Neural crest cell (in vitro differentiated cells): ENCODE measurements around the gene TCF20. TPM values are rescaled to one million over a fixed set of nuclear protein-coding genes. Genes with fewer than 3 reads are reported as not detected.

Experiments
- DNase-seq: peaks from one replicate; pipeline ENCODE4 v3.0.0; 2021; ENCODE audit warnings: low read depth, mixed read lengths, low spot score
- H3K27ac Mint-ChIP-seq: one replicate; pipeline ENCODE4 v1.8.0; 2021; ENCODE audit warnings: mild to moderate bottlenecking, mixed read lengths; ENCODE audit not compliant: unreplicated experiment
- H3K27me3 Mint-ChIP-seq: 2 replicates; pipeline ENCODE4 v1.8.0; 2021; ENCODE audit warnings: low read depth, mild to moderate bottlenecking, mixed read lengths
- H3K36me3 Mint-ChIP-seq: 2 replicates; pipeline ENCODE4 v1.8.0; 2021; ENCODE audit warnings: low read depth, mild to moderate bottlenecking, mixed read lengths
- H3K4me1 Mint-ChIP-seq: 2 replicates; pipeline ENCODE4 v1.8.0; 2021; ENCODE audit warnings: mixed read lengths
- H3K4me3 Mint-ChIP-seq: one replicate; pipeline ENCODE4 v1.8.0; 2021; ENCODE audit warnings: mild to moderate bottlenecking, mixed read lengths
- H3K9me3 Mint-ChIP-seq: 2 replicates; pipeline ENCODE4 v1.8.0; 2021; ENCODE audit warnings: mixed read lengths
- total RNA-seq: library from RNA; stranded (reverse); gene quantifications from 2 replicates; pipeline ENCODE4 v1.2.1, GENCODE V29; 2021
- TF ChIP-seq, protein P1 (sequence below): fragments of 200-600 bp; sonication (generic); conservative IDR thresholded peaks from 2 replicates; pipeline ENCODE4 v1.5.0; 2021; ENCODE audit warnings: antibody characterized with exemption, mild to moderate bottlenecking

Gene TCF20
- total RNA-seq, 1 donor from 2014 or later = 67.5 TPM

DNA sequence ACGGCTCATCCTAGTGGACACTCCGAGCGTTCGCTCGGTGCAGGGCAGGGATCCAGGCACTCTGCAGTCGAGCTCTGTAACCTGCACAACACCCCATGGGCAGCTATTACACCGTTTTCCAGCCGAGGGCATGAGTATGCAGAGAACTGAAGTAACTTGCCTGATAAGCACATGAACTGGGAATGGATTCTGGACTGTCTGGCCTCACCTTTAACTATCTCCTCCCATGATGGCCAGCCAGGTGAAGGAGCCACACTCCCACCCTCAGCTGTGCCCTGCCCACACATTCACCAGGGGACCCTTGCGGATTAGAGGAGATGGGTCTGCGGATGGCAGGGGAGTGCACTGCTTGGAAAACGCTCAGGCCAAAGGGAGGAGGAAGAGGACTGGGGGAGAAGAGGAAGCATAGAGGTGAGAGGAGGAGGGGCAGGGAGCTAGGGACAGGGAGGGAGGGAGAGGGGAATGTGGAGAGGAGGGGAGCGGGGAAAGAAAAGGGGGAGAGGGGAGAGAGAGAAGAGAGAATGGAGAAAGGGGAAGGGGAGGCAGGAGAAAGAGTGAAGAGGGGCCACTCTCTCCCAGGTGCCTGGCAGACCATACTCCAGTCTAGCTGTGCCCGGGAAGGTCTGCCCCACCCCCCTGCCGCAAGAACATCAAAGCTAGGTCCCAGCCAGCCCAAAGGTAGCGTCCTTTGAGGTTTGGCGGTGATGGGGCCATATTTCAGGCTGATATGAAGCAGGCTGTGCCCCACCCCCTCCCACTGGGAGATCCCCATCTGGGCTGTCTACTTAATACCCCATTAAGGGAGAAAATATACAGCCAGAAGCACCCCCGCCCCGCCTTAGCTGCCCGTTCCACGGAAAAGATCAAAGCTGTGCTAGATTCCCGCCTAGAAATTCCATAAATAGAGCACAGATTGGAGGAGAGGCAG is 33.2 kb upstream of the TCF20 start:
- Mint-ChIP-seq H3K4me3 (no peak overlapping the region), H3K9me3 (no peaks in the 10 kb centered on the region), H3K4me1 (peaks cover 33% of the 10 kb centered on the region), H3K27me3 (peaks cover 22% of the 10 kb centered on the region), H3K27ac (no peak overlapping the region), H3K36me3 (no peaks in the 10 kb centered on the region)
- DNase-seq = no peak
- TF ChIP-seq, protein P1, sequence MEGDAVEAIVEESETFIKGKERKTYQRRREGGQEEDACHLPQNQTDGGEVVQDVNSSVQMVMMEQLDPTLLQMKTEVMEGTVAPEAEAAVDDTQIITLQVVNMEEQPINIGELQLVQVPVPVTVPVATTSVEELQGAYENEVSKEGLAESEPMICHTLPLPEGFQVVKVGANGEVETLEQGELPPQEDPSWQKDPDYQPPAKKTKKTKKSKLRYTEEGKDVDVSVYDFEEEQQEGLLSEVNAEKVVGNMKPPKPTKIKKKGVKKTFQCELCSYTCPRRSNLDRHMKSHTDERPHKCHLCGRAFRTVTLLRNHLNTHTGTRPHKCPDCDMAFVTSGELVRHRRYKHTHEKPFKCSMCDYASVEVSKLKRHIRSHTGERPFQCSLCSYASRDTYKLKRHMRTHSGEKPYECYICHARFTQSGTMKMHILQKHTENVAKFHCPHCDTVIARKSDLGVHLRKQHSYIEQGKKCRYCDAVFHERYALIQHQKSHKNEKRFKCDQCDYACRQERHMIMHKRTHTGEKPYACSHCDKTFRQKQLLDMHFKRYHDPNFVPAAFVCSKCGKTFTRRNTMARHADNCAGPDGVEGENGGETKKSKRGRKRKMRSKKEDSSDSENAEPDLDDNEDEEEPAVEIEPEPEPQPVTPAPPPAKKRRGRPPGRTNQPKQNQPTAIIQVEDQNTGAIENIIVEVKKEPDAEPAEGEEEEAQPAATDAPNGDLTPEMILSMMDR = no peak

- no peak overlapping the region for H3K27ac Mint-ChIP-seq
- H3K4me3 Mint-ChIP-seq = no peak overlapping the region
- TF ChIP-seq, protein P1 = no peak
- H3K4me1 Mint-ChIP-seq = peaks cover 36% of the 10 kb centered on the region
- no peaks in the 10 kb centered on the region for H3K36me3 Mint-ChIP-seq
- DNase-seq = no peak
- no peaks in the 10 kb centered on the region for H3K9me3 Mint-ChIP-seq
- peaks cover 22% of the 10 kb centered on the region for H3K27me3 Mint-ChIP-seq
Measured at GRCh38 chr22:42301742-42302102, 31.3 kb upstream of the TCF20 start.

DNA sequence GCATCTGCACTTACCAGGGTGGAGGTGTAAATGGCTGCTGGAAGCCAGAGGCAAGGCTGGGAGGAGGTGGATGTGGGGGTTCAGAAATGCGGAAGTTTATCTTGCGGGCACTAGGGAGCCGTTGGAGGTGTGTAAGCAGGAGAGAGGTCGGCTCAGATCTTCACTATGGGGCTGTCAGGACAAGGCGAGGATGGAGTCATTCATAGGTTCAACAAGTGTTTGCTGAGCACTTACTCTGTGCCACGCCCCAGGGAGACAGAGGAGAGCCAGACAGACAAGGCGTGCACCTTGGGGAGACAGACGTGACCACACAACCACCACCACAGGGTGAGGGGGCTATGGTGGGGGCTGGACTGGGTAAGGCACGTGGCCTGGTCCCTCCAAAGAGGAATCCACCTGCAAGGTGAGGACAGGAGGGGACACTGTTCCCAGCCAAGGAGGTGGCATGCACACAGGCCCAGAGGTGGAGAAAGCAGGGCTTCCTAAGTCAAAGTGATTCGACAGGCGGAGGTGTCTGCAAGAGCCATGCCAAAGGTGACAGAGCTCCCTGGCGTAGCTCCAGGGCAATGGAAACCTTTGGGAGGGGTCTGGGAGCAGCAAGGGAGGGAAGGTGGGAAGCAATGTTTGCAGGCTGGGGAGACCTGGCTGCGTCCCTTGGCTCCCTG is 30.8 kb upstream of the TCF20 start:
- peaks cover 22% of the 10 kb centered on the region for H3K27me3 Mint-ChIP-seq

DNA sequence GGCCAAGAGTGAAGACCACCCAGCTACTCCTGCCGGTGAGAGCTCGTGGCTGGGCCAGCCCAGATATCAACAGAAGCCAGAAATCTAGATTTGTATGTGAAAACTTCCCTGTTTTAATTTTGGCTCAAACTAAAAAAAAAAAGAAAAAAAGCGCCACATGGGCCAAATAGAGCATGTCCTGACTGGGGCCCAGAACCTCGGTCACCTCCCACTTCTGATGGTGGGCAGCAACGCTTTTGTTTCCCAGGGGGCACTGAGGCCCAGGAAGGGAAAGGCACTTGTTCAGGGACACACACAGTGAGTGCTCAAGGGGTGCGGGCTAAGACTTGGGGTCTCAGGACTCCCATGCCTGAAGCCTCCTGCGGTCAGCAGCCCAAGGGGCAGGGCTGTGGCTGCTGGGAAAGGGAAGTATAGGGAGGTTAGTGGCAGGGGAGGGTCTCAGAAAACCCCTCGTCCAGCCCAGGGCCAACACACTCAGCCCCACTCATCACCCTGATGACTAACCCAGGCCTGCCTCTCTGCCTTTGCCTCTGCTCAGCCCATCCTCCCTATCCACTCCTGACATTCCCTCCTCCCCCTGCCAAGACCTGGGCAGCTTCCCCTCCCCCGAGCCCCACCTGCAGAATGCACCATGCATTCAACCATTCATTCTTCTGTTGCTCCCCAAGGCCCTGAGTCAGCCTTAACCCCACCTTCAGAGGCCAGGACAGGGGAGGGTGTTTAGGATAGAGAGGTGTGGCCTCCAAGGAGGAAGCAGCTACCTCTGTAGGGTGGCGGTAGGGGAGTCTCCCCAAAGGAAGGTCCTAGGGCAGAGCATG is 30.0 kb upstream of the TCF20 start:
- H3K4me3 Mint-ChIP-seq = peak overlapping the region; percentile 2
- no peaks in the 10 kb centered on the region for H3K9me3 Mint-ChIP-seq
- peaks cover 21% of the 10 kb centered on the region for H3K27me3 Mint-ChIP-seq
- no peaks in the 10 kb centered on the region for H3K36me3 Mint-ChIP-seq
- H3K27ac Mint-ChIP-seq = no peak overlapping the region
- TF ChIP-seq, protein P1 = no peak
- no peak for DNase-seq
- peaks cover 36% of the 10 kb centered on the region for H3K4me1 Mint-ChIP-seq

More for the DNA sequence above, 30.8 kb upstream of the TCF20 start:
- Mint-ChIP-seq H3K9me3 (no peaks in the 10 kb centered on the region), H3K4me1 (peaks cover 36% of the 10 kb centered on the region), H3K36me3 (no peaks in the 10 kb centered on the region), H3K27ac (peak overlapping the region; percentile 13), H3K4me3 (no peak overlapping the region)
- TF ChIP-seq, protein P1 = no peak
- no peak for DNase-seq

DNA sequence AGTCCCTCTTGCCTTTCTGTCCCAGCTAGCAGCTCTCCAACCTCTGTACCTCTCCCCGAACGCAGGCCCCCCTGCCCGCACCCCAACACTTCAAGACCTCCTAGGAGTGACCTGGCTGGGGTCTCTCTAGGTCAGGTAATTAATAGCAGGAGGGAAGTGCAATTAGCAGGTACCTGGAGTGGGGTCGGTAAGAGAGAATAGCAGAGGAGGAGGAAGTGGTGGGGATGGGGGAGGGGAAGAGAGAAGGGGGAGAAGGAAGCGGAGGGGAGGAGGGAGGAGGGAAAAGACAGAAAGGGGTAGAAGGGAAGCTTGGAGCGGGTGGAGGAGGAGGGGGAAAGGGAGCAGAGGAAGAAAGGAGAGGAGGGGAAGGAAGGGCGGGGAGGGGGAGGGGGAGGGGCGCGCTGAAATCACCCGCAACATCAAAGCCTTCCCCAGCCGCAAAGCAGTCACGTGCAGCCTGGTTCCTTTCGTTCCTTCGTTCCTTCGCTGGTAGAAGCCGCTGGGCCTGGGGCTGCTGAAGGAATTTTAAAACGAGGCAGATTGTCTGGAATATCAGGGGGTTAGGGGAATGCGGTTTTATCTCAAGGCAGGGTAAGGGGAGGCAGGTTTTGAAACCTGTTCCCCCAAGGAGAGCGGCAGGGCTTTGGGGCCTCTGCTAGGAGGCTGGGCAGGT is 29.3 kb upstream of the TCF20 start:
- Mint-ChIP-seq H3K9me3 (no peaks in the 10 kb centered on the region), H3K27me3 (peaks cover 15% of the 10 kb centered on the region), H3K27ac (peak overlapping the region; percentile 22), H3K4me1 (peaks cover 36% of the 10 kb centered on the region), H3K4me3 (peak overlapping the region; percentile 2), H3K36me3 (no peaks in the 10 kb centered on the region)
- TF ChIP-seq, protein P1 = no peak
- peak; percentile 40 for DNase-seq
